H9 (cell line): ENCODE measurements around the gene SHISA9. TPM values are rescaled to one million over a fixed set of nuclear protein-coding genes. Genes with fewer than 3 reads are reported as not detected.

Experiments used
- DNase-seq: peaks from one replicate; pipeline ENCODE4 v3.0.0-alpha.2; 2017
- H2AFZ ChIP-seq: one replicate; pipeline ENCODE4 v1.6.1; 2013; ENCODE audit warnings: mild to moderate bottlenecking, low read length, control low read depth, moderate library complexity
- H2AK5ac ChIP-seq: 2 replicates; pipeline ENCODE4 v1.6.1; 2013; ENCODE audit warnings: low read length, control low read depth, mixed read lengths; ENCODE audit not compliant: insufficient read length
- H2BK120ac ChIP-seq: one replicate; pipeline ENCODE4 v1.6.1; 2013; ENCODE audit warnings: low read depth, mild to moderate bottlenecking, low read length, control low read depth, inconsistent platforms; ENCODE audit not compliant: poor library complexity, severe bottlenecking
- H2BK12ac ChIP-seq: 2 replicates; pipeline ENCODE4 v1.6.1; 2013; ENCODE audit warnings: low read length, control low read depth, mixed read lengths, low read depth; ENCODE audit not compliant: insufficient read length
- H2BK15ac ChIP-seq: 2 replicates; pipeline ENCODE4 v1.6.1; 2013; ENCODE audit warnings: low read depth, low read length, control low read depth
- H2BK20ac ChIP-seq: one replicate; pipeline ENCODE4 v1.6.1; 2013; ENCODE audit warnings: low read depth, mild to moderate bottlenecking, low read length, control low read depth, inconsistent platforms; ENCODE audit not compliant: poor library complexity, severe bottlenecking
- H2BK5ac ChIP-seq: 2 replicates; pipeline ENCODE4 v1.6.1; 2013; ENCODE audit warnings: low read length, control low read depth, mixed read lengths; ENCODE audit not compliant: insufficient read length
- H3K14ac ChIP-seq: 2 replicates; pipeline ENCODE4 v1.6.1; 2013; ENCODE audit warnings: low read length, control low read depth; ENCODE audit not compliant: insufficient read depth
- H3K18ac ChIP-seq: 2 replicates; pipeline ENCODE4 v1.6.1; 2013; ENCODE audit warnings: low read depth, mild to moderate bottlenecking, mixed read lengths, low read length, control low read depth; ENCODE audit not compliant: insufficient read length
- H3K23ac ChIP-seq: 2 replicates; pipeline ENCODE4 v1.6.1; 2013; ENCODE audit warnings: low read length, control low read depth, mixed read lengths, low read depth; ENCODE audit not compliant: insufficient read length
- H3K23me2 ChIP-seq: 2 replicates; pipeline ENCODE4 v1.6.1; 2013; ENCODE audit warnings: low read depth, mild to moderate bottlenecking, mixed read lengths, low read length, control low read depth; ENCODE audit not compliant: insufficient read length, poor library complexity, severe bottlenecking
- H3K27ac ChIP-seq: 2 replicates; pipeline ENCODE4 v1.5.1; 2013; ENCODE audit warnings: low read length, control low read depth, mixed read lengths, low read depth; ENCODE audit not compliant: insufficient read length
- H3K27me3 ChIP-seq: 2 replicates; pipeline ENCODE4 v1.6.1; 2013; ENCODE audit warnings: low read length, control low read depth, inconsistent platforms; ENCODE audit not compliant: insufficient read depth
- H3K4ac ChIP-seq: 2 replicates; pipeline ENCODE4 v1.6.1; 2013; ENCODE audit warnings: low read depth, mild to moderate bottlenecking, control low read depth, inconsistent platforms, low read length, moderate library complexity
- H3K4me1 ChIP-seq: 2 replicates; pipeline ENCODE4 v1.6.1; 2013; ENCODE audit warnings: low read length, control low read depth, inconsistent platforms; ENCODE audit not compliant: insufficient read depth
- H3K4me2 ChIP-seq: 2 replicates; pipeline ENCODE4 v1.6.1; 2013; ENCODE audit warnings: low read length, control low read depth, mixed read lengths; ENCODE audit not compliant: insufficient read length, insufficient read depth
- H3K56ac ChIP-seq: 2 replicates; pipeline ENCODE4 v1.6.1; 2013; ENCODE audit warnings: low read depth, mild to moderate bottlenecking, mixed read lengths, low read length, control low read depth; ENCODE audit not compliant: insufficient read length
- H3K79me1 ChIP-seq: 2 replicates; pipeline ENCODE4 v1.6.1; 2013; ENCODE audit warnings: low read depth, mild to moderate bottlenecking, moderate library complexity, low read length, control low read depth, inconsistent platforms; ENCODE audit not compliant: insufficient read depth, poor library complexity, severe bottlenecking
- H3K79me2 ChIP-seq: 2 replicates; pipeline ENCODE4 v1.6.1; 2013; ENCODE audit warnings: low read length, control low read depth, inconsistent platforms; ENCODE audit not compliant: insufficient read depth
- H3K9ac ChIP-seq: 2 replicates; pipeline ENCODE4 v1.6.1; 2013; ENCODE audit warnings: low read length, control low read depth, mixed read lengths; ENCODE audit not compliant: insufficient read length; ENCODE audit errors: extremely low read depth
- H3K9me3 ChIP-seq: one replicate; pipeline ENCODE4 v1.6.1; 2013; ENCODE audit warnings: low read depth, low read length, inconsistent platforms; ENCODE audit not compliant: control insufficient read depth
- H3T11ph ChIP-seq: one replicate; pipeline ENCODE4 v1.6.1; 2013; ENCODE audit warnings: mild to moderate bottlenecking, low read length, control low read depth, inconsistent platforms
- H4K20me1 ChIP-seq: one replicate; pipeline ENCODE4 v1.6.1; 2013; ENCODE audit not compliant: control insufficient read depth, insufficient read length, insufficient read depth
- H4K5ac ChIP-seq: 2 replicates; pipeline ENCODE4 v1.6.1; 2013; ENCODE audit warnings: low read depth, mild to moderate bottlenecking, mixed read lengths, low read length, control low read depth; ENCODE audit not compliant: insufficient read length
- H4K8ac ChIP-seq: replicated peaks from 2 replicates; pipeline ENCODE4 v1.6.1; 2013; ENCODE audit warnings: low read length, control low read depth, mixed read lengths, low read depth; ENCODE audit not compliant: insufficient read length
- H4K91ac ChIP-seq: 2 replicates; pipeline ENCODE4 v1.6.1; 2013; ENCODE audit warnings: low read depth, mild to moderate bottlenecking, moderate library complexity, mixed read lengths, low read length, control low read depth; ENCODE audit not compliant: insufficient read length
- H3K27ac Mint-ChIP-seq, 3 experiments: 2 replicates in 2 of 3; 3 replicates in 1 of 3; pipeline ENCODE4 v1.8.0; 2020 to 2021; ENCODE audit warnings: mixed read lengths in 3 of 3, mild to moderate bottlenecking in 1 of 3, moderate library complexity in 1 of 3
- H3K27me3 Mint-ChIP-seq: 2 replicates; pipeline ENCODE4 v1.8.0; 2021; ENCODE audit warnings: low read depth, mild to moderate bottlenecking, moderate library complexity, mixed read lengths
- H3K36me3 Mint-ChIP-seq, 3 experiments: 2 replicates in 2 of 3; 3 replicates in 1 of 3; pipeline ENCODE4 v1.8.0; 2020 to 2021; ENCODE audit warnings: low read depth in 3 of 3, mixed read lengths in 3 of 3; ENCODE audit not compliant: insufficient read depth in 1 of 3
- H3K4me1 Mint-ChIP-seq, 2 experiments: 2 replicates each; pipeline ENCODE4 v1.8.0; 2020; ENCODE audit warnings: mixed read lengths in 2 of 2
- H3K4me3 Mint-ChIP-seq, 2 experiments: 2 replicates in 1 of 2; 3 replicates in 1 of 2; pipeline ENCODE4 v1.8.0; 2020 to 2021; ENCODE audit warnings: mild to moderate bottlenecking in 2 of 2, mixed read lengths in 2 of 2, moderate library complexity in 1 of 2
- H3K9me3 Mint-ChIP-seq, 2 experiments: 2 replicates in 1 of 2; 3 replicates in 1 of 2; pipeline ENCODE4 v1.8.0; 2020; ENCODE audit warnings: mild to moderate bottlenecking in 2 of 2, mixed read lengths in 2 of 2, moderate library complexity in 1 of 2
- WGBS: extraction: QIAGEN DNeasy Blood & Tissue Kit; methylation state at CpG from one replicate; pipeline ENCODE4 v1.1.7; 2013; ENCODE audit warnings: missing lambda C conversion rate, low lambda C conversion rate, mixed read lengths; ENCODE audit not compliant: insufficient read length; ENCODE audit errors: extremely low coverage; 5-methylcytosine and 5-hydroxymethylcytosine counted together
- total RNA-seq: library from RNA; stranded (reverse); gene quantifications from 2 replicates; pipeline ENCODE4 v1.2.1, GENCODE V29; 2021
- TF ChIP-seq, protein P1 (sequence below): fragments of 200-600 bp; sonication (generic); conservative IDR thresholded peaks from 3 replicates; pipeline ENCODE4 v1.8.0; 2021; ENCODE audit warnings: antibody characterized with exemption, mild to moderate bottlenecking

SHISA9 gene
- total RNA-seq, 1 experiment from 2014 or later: 7.0 TPM

DNA sequence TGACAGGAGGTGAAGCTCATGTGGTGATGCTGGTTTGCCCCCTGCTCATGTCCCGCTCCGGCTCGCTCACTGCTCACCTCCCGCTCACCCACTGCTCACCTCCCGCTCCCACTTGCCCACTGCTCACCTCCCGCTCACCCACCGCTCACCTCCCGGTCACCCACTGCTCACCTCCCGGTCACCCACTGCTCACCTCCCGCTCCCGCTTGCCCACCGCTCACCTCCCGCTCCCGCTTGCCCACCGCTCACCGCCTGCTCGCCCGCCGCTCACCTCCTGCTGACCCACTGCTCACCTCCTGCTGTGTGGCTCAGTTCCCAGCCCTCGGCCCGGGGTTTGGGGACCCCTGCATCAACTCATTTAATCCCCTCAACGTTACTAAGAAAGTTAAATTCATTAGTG is 39.1 kb upstream of the SHISA9 start:
- H3K27me3 Mint-ChIP-seq: no peaks in the 10 kb centered on the region
- H3K9ac ChIP-seq: no peak overlapping the region
- no peak overlapping the region for H4K5ac ChIP-seq
- H3K9me3 ChIP-seq: no peaks in the 10 kb centered on the region
- no peaks in the 10 kb centered on the region for H3K79me1 ChIP-seq
- H3K14ac ChIP-seq: no peak overlapping the region
- H3K4me1 ChIP-seq: no peaks in the 10 kb centered on the region
- no peak overlapping the region; a peak in 1 of 7 replicates for H3K27ac Mint-ChIP-seq
- no peak overlapping the region for H3K18ac ChIP-seq
- H4K20me1 ChIP-seq: no peaks in the 10 kb centered on the region
- no peaks in the 10 kb centered on the region; the same call in 1 of the 2 replicates for H3K79me2 ChIP-seq
- no peak overlapping the region for H2BK15ac ChIP-seq
- no peak overlapping the region for H2BK120ac ChIP-seq
- H3K23me2 ChIP-seq: no peaks in the 10 kb centered on the region
- no CpG with 5 or more reads among the region's 22 CpGs for WGBS
- no peak overlapping the region for H3K56ac ChIP-seq
- no peak overlapping the region for H3T11ph ChIP-seq
- H3K4me3 Mint-ChIP-seq: no peak overlapping the region
- H4K91ac ChIP-seq: no peak overlapping the region
- H3K4me1 Mint-ChIP-seq: no peaks in the 10 kb centered on the region
- H2BK12ac ChIP-seq: no peak overlapping the region
- no peak overlapping the region for H2AK5ac ChIP-seq
- DNase-seq: no peak
- no peak overlapping the region for H2BK5ac ChIP-seq
- TF ChIP-seq, protein P1, sequence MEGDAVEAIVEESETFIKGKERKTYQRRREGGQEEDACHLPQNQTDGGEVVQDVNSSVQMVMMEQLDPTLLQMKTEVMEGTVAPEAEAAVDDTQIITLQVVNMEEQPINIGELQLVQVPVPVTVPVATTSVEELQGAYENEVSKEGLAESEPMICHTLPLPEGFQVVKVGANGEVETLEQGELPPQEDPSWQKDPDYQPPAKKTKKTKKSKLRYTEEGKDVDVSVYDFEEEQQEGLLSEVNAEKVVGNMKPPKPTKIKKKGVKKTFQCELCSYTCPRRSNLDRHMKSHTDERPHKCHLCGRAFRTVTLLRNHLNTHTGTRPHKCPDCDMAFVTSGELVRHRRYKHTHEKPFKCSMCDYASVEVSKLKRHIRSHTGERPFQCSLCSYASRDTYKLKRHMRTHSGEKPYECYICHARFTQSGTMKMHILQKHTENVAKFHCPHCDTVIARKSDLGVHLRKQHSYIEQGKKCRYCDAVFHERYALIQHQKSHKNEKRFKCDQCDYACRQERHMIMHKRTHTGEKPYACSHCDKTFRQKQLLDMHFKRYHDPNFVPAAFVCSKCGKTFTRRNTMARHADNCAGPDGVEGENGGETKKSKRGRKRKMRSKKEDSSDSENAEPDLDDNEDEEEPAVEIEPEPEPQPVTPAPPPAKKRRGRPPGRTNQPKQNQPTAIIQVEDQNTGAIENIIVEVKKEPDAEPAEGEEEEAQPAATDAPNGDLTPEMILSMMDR: no peak
- H4K8ac ChIP-seq: peak overlapping the region; percentile 6
- H2AFZ ChIP-seq: no peak overlapping the region
- no peak overlapping the region for H3K23ac ChIP-seq
- no peak overlapping the region for H3K4me2 ChIP-seq
- H3K27ac ChIP-seq: no peak overlapping the region
- peaks cover 0 to 1% of the 10 kb centered on the region in 2 experiments; a peak in 1 of 5 replicates for H3K9me3 Mint-ChIP-seq
- no peak overlapping the region for H3K4ac ChIP-seq
- H2BK20ac ChIP-seq: no peak overlapping the region
- H3K36me3 Mint-ChIP-seq: no peaks in the 10 kb centered on the region; a peak in 1 of 7 replicates
- no peaks in the 10 kb centered on the region for H3K27me3 ChIP-seq
